T-helper 1 cell treated with Interleukin-12 subunit alpha and Interleukin-12 subunit beta and Interleukin-4 antibody, amounts not matched to agents 30 ng/mL and 1 ng/mL, for 36 hours (primary cell): Measurements from ENCODE around the gene LRRFIP1. TPM values are rescaled to one million over a fixed set of nuclear protein-coding genes. Genes with fewer than 3 reads are reported as not detected.

Experiments used
- intact Hi-C: fragments of 100-400 bp; cut with micrococcal nuclease; formaldehyde crosslinking; loops from one replicate; pipeline ENCODE4 v1.15.1; 2024
- total RNA-seq: library from RNA; stranded (reverse); gene quantifications from 2 replicates; pipeline ENCODE4 v1.2.3, GENCODE V29; 2022

The LRRFIP1 gene
- total RNA-seq, 1 donor from 2014 or later: 217 TPM

DNA sequence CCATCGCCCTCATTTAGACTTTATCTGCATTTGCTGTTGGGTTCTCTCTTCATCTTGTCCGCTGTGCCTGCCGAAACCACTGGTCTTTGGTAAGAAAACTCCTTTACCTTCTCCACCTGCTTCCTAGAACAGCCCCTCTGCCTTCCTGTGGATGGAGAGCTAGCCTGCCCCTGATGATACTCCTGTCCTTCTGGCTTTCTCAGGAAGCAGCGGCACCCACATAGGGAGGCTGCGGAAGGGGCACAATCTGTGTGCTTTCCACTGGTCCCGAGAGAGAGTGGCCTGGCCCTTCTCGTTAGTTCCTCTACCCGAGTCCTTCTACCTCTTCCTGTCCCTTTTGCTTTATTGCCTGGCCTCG, 90.9 kb downstream of the LRRFIP1 start:
- intact Hi-C loops: no loop called here

DNA sequence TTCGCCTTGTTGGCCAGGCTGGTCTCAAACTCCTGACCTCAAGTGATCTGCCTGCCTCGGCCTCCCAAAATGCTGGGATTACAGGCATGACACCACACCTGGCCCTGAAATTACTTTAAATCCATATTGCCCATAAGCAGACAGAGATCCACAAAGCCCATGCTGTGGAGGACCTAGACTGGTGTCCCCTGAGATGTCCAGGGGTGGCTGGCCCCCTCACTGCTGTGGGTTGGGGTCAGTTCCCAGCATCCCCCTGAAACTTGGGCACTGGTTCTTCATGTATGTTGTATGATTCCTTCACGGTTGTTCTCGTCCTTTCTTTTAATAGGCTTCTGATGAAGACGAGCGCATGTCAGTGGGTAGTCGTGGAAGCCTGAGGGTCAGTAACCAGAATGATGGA, 93.1 kb downstream of the LRRFIP1 start:
- intact Hi-C loops: no loop called here

DNA sequence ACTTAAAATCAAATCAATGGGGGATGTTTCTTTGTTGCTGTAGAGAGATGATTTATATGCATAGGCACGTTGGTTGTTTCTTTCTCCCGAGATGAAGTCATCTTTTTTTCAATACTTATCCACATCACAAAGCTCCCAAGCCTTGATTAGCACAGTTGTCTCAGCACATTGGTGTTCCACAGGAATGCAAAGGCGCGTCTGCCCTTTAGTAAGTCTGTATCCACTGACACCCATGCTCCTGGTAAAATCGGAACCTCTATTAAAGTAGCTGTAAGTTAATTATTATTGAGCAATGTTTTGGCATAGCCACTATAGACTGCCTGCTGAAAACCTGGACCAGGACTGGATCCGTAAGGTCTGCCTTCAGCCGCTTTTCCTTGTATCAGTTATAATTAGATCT, 93.6 kb downstream of the LRRFIP1 start:
- intact Hi-C loops: no loop called here

DNA sequence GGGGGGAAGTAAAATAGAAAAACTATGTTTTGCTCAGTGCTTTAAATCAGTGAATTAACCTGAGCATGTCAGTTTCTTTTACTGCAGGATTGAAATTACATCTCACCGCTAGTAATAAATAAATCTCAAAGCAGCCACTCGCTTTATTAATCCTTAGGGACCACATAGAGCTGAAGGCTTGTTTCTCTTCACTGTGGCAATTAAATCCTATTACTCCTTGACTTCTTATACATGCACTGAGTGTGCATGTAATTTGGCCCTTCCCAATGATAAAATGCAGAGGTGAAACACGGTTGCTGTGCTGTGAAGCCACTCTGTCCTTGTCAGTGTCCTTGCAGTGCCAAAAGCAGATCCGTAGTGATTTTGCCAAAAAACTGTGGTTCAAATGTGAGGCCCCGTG, 94.1 kb downstream of the LRRFIP1 start:
- intact Hi-C loops: no loop called here

DNA sequence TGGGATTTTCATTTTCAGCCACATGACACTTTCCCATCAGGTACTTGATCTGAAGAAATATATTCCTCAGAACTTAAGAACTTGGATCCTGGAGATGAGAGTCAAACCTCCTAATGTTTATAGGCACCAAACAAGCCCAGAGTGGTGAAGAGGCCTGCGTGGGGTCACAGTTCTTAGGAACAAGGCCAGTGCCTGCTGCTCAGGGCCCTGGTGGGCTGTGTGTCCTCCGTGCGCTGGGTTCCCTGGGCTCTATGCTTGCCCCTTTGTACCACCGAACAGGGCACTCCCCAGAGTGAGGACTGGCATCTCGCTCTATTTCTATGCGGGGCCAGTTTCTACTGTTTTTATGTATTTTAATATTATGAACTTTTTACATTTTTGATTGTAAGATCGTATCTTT, 95.2 kb downstream of the LRRFIP1 start:
- intact Hi-C loops: no loop called here

DNA sequence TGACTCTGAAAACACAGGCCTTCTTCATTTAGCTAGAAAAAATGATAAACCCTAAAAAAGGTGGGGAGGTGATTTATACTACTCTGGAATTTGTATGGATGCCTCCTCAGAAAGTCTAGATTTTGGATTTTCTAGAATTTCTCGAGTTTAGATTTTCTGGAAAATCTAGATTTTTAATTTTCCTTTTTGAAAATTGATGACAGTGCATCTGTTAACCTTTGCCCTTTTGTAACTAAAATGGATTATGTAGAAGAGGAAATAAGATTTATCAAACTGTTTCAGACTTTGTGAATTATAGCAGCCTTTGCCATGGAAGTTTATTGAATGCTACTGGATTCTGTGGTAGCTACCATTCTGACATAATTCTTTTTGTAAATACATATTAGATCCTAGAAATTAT, 95.6 kb downstream of the LRRFIP1 start:
- intact Hi-C loops: no loop called here

DNA sequence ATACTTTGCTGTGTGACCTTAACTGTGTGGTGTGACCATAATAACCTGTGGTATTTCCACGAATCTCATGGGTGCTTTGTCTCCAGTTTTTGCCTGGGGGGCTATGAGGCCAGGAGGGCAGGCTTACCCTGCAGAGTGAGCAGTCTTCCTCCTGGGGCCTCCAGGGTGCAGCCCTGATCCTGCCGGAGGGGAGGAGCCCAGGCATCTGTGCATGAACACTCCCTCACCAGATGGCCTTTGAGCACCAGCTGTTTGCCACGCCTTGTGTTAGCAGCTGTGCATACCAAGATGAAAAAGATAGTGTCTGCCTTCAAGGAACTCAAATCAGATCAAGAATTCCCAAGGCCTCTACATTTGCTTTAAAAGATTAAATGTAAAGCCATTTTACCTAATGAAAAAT, 96.2 kb downstream of the LRRFIP1 start:
- intact Hi-C loops: no loop called here

DNA sequence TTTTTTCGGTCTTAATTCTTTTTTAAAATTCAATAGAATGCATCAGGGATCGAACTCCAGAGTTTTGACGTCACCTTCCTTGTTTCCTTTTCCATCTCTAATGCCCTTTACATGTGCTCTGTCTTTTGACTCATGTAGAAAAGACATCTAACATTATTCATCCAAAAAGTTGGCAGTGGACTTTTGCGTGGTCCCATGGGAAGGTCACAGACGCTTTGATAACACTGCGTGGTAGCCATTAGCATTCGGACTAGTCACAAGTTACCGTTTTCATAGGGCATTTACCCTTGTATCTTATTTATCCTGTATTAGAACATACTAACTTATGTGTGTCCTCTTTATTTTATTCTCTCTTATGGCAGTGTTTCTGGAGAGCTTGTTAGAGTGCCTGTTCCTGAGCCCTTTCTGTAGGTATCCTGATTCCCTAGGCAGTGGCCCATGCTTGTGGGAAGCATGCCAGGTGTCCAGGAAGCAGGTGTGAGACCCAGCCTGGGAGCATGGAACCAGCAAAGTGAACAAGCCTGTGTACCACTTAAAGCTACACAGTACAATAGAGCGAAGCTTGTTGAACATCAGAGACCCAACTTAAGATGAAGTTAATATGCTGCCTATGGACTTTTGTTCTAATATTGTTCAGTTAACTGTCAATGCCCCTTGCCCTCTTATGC, 97.6 kb downstream of the LRRFIP1 start:
- intact Hi-C loops: no loop called here

DNA sequence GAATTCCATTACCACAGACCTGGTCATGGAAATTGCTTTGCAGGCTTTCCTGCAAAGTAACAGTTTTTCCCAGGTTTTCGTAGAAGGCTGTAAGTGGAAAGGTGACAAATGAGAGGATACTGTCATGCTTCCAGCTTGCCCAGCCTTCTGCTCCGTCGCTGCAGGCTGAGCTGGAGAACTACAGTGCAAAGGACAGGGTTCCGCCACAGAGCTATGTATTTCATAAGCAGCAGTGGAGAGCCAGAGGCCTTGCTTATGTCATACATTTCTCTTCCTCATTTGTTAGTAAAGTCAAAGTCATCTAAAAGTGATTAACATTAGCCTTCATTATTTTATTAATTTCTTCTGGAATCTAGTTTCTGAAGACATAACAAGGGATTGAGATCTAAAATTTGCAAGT, 98.3 kb downstream of the LRRFIP1 start:
- intact Hi-C loops: no loop called here

DNA sequence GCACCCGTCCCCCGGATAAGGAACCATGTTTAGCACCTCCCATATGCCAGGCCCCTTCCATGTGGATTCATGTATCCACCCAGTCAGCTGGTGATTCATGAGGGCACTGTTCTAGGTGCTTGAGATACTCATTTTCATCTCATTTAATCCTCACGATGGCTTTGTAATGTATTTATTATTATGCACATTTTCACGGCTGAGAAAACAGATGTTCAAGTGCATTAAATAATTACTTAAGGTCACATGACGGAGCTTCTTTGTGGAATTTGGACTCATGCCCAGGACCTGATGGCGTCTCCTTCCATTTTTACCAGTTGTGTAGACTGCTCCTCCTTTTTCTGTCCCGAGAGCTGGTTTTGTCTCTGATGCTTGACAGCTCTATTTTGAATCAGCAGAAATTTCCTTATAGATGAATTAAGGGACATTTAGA, 99.0 kb downstream of the LRRFIP1 start:
- intact Hi-C loops: no loop called here

DNA sequence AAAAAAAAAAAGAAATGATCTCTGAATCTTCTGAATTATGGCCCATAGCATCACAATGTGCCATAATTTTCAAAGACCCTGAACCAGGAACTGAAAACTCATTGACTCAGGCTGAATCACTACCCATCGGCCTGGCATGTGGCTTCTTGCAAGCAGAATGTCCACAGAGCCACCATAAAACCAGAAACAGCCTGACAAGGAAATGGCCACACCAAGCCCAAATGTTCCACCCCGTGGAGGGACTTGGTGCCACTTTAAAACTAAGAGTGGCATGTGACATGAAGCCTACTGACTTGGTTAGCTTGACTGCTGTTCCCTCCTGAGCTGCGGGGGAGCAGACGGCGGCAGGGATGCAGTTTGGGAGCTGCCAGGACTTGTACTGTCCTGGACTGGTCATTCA, 100.0 kb downstream of the LRRFIP1 start:
- intact Hi-C loops: no loop called here

DNA sequence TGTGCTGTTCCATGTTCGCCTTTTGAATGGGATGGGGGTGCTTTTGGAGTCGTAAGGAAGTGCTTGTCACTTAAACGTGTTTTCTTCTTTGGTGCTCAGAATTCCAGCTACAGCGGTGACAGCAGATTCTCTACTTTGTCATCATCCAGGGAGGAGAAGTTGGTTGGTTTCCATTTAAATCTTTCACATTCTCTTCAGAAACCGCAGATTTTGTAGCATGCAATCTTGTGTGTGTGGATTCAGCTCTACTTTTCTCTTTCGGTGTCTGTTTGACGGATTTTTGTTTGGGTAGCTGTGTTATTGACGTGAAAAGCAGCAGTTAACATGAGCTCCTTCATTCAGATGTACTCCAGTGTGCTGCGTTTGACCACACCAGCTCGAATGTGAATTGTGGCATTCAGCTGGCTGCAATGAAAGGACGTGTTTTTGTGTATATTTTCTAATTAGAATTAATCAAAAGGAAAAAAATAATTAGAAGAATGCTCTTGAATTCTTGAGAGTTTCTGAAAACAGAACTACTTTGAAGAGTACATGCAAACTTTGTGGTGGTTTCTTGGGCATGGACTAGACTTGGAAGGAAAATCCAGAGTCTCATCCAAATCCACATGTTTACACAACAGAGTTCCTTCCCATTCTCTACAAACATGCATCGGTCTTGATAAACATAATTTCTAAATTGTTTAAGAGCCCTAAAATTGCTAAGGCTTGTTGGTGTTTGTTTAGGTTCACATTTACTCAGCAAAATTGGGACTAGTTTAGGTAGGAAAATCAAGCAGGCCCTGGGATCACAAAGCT, 102.5 kb downstream of the LRRFIP1 start:
- intact Hi-C loops: loop anchor here (5.0 kb wide), 1 partner anchor 33 kb away; no protein-coding TSS in a partner anchor

DNA sequence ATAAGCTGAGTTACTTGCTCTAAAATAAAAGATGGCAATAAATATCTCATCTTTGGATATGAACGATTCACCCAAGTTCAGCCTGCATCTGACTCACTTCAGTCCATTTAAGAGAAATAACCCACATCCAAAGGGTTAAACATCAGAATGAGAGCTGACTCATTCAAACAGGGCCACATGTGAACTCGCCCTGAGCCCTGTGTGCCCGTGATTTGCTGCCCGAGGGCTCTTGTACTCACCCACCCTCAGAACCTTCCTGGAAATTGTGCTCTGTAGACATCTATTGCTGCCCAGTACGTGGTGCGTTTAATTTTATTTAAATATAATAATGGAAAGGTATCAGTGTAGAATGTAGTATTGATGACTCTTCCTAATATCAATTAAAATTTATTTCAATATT, 104.3 kb downstream of the LRRFIP1 start:
- intact Hi-C loops: loop anchor here (5.0 kb wide), 1 partner anchor 34 kb away; no protein-coding TSS in a partner anchor

DNA sequence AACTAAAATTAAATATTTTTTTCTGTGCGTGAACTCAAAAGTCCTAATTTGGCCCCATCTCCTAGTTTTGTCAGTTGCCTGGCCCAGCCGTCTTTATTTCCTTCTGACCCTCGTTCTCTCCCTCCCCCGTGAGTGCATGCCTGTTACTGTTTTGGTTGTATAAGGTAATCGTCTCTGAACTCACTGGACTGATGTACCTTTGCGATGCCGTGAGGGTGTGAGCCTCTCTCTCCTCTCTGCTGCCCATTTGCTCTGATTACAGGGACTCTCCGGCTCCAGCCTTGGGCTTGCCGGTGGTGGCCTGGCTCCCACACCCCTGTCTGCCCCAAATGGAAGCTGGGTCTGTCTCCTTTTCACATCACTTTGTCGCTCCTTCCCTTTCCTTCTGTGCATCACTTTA, 104.7 kb downstream of the LRRFIP1 start:
- intact Hi-C loops: loop anchor here (5.0 kb wide), 1 partner anchor 35 kb away; no protein-coding TSS in a partner anchor

DNA sequence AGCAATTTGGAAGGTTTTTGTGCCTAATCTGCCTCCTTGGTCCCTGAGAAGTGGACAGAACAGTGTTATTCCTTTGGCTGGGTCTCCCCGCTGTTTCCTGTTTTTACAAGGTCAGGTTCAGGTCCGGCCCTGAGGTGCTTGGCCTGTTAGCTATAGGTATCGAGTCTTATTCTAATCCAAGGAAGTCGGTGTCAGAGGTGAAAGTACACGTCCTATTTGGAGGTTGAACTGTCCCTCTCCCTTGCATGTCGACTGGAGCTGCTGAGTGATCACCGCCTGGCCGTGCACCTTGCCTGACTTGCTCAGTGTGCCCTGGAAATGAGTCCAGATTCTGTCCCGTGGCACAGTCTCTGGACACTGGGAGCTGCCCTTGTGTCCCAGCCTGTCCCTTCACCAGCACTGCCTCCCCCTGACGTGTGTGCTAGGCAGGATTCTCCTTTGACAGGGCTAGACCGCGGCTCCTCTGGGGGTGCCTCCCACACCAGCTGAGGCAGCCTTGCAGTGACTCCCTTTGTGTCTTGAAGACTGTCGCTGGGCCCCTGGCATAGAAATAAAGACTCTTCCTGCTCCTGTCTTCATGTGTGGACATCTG, 105.5 kb downstream of the LRRFIP1 start:
- intact Hi-C loops: loop anchor here (5.0 kb wide), 1 partner anchor 36 kb away; no protein-coding TSS in a partner anchor

DNA sequence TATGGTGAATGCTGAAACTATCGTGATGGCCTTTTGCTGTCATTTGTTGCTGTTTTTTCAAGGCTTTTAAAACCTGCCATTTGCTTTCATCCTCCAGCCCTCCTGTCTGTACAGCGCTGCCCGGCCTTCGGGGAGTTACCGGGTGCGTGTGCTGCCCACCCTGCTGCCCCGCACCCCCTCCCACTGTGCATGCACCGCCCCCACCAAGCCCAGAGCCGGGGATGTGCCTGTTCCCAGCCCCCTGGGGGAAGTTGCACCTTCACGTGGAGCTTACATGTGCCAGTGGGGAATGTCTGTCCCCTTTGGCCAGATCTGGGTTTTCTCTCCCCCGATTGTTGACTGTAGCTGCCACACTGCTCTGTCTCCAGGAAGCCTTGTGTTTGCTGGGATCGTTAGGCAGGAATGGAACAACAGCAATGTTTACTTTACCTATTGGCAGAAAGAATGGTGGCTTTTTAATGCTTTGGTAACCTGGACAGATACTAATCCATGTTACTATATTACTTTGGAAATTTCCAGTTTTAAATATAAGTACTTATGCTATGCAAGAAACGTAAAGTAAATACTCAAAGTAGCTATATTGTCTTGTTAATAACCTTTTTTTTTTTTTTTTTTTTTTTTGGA, 106.4 kb downstream of the LRRFIP1 start:
- intact Hi-C loops: loop anchor here (5.0 kb wide), 1 partner anchor 36 kb away; no protein-coding TSS in a partner anchor

DNA sequence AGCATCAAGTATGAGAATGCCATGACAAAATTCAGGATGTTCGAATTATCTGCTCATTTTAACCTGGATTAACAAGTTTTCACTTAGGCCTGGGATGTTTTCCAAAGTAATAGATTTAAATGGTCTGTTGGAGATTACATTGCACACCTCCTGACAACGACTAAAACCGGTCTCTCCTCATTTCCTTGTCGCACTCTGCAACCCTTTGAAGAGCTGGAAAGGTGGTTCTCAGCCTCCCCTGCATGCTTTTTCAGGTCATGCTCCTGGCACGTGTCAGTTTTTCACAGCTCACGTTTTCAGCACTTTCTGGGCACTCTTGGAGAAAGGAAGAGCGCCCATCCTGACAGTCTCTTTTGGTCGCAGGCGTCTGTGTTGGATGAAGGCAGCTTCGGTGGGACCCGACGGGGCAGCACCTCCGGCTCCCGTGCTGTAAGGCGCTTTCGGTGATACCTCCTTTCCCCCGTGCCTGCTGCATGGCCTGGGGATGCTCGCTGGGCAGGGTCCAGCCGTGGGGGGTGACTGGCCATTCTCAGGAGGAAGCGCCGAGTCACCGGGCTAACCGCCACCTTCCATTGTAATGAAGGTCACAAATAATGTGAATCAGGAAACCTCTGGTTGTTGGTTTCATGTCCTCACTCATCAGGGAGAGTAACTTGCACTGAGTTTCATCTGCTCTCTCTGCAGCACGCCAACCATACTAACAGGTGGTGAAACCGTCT, 107.7 kb downstream of the LRRFIP1 start:
- intact Hi-C loops: loop anchor here (5.0 kb wide), 1 partner anchor 38 kb away; no protein-coding TSS in a partner anchor

DNA sequence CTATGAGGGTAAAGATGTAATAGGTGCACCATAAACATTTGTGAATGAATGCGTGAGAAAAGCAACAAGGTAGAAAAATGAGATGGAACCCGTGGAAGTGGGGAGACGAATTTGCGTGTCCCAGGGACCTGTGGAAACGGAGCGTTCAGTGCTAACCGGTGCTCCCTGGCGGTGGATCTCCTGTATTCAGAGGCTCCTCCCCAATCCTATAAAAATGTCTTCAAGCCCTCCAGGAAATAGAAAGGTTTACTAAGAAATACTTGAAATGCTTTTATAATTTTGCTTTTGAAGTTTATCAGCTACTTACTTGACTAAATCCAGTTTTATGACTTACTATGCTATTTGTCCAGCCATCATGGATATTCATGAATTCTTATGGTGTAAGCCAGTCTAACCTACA, 108.4 kb downstream of the LRRFIP1 start:
- intact Hi-C loops: no loop called here

DNA sequence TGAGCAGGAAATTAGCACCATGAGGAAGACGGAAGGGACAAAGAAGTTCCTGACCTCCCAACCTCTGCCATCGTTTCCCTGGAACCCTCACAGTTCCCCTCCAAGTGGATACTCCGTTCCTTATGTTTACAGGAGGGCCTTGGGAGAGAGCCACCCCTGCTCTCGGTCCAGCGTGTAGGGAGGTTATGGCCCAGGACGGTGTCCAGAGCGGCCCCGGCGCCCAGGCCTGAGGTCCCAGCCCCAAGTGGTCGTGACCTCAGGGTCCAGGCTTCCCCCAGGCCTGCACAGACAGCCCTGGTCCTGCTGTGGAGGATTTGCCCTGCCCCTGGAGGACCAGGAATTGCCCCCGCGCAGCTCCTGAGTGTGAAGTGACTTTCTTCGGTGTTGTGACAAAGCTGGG, 109.4 kb downstream of the LRRFIP1 start:
- intact Hi-C loops: no loop called here

DNA sequence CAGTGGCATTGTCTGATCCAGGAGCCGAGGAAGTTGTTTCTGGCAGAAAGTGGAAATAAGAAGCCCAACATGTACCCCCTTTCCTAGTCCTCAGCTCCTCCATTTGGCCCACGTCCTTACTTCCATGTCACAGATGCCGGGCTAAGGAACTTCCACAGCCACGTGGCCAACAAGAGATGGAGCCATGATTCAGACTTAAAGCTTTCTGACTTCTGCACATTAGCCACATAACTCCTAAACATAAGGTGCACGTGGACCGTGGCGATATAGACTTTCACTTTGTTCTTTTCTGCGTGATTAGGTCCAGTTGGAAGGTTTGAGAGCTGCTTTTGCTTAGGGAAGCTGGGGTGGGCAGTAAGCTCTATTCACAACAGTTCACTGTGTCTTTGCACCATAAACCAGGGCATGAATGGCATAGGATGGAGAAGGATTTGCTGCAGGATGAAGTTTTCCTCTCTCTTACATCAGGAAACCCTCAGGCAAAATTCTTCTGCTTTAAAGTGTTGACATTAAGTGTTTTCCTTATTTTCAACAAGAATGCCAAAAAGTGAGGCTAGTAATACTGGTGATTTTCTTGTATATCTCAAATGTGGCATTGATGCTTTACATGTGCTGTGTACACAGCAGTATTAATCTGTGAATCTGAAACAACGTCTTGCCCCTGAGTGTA, 109.9 kb downstream of the LRRFIP1 start:
- intact Hi-C loops: no loop called here

DNA sequence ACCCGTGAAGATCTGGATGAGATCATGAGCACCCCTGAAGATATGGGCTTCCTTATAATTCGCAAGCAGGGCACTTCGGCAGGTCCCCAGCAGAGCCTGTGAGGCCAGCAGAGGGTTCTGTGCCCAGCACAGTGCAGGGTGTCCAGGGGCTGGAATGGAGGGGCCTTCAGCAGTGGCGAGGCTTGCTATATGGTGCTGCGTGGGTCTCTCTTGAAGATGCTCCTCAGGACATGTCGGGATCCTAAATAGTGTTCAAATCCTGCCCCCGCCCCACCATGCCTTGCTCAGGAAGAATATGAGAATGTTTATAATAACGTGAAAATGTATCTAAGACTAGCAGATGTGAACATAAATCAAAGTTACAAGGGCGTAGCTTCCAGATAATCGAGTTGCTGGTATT, 110.9 kb downstream of the LRRFIP1 start:
- intact Hi-C loops: no loop called here
